Osteoblast (primary cell): Measurements from ENCODE around the gene DYRK2. TPM values are rescaled to one million over a fixed set of nuclear protein-coding genes. Genes with fewer than 3 reads are reported as not detected.

ENCODE experiments used
- DNase-seq: peaks from one replicate; pipeline ENCODE4 v3.0.0; 2011; ENCODE audit warnings: low spot score, mixed read lengths; ENCODE audit not compliant: insufficient read length; ENCODE audit errors: missing footprints
- H2AFZ ChIP-seq: 2 replicates; pipeline ENCODE4 v1.6.0; 2011; ENCODE audit warnings: mild to moderate bottlenecking, low read length
- H3K27ac ChIP-seq: 2 replicates; pipeline ENCODE4 v1.5.1; 2011; ENCODE audit warnings: mild to moderate bottlenecking, low read depth, low read length, moderate library complexity
- H3K27me3 ChIP-seq: 2 replicates; pipeline ENCODE4 v1.6.0; 2012; ENCODE audit warnings: mild to moderate bottlenecking, control low read depth, inconsistent platforms, low read length, moderate library complexity; ENCODE audit not compliant: insufficient read depth
- H3K36me3 ChIP-seq: 2 replicates; pipeline ENCODE4 v1.5.1; 2011; ENCODE audit warnings: mild to moderate bottlenecking, low read length, control low read depth, moderate library complexity; ENCODE audit not compliant: insufficient read depth
- H3K4me1 ChIP-seq: 2 replicates; pipeline ENCODE4 v1.5.1; 2011; ENCODE audit warnings: mild to moderate bottlenecking, low read length, control low read depth, moderate library complexity; ENCODE audit not compliant: insufficient read depth
- H3K4me2 ChIP-seq: 2 replicates; pipeline ENCODE4 v1.6.0; 2011; ENCODE audit warnings: mild to moderate bottlenecking, low read length; ENCODE audit not compliant: insufficient read depth
- H3K4me3 ChIP-seq: fragments of 200-600 bp; sonication (generic); 3 replicates; pipeline ENCODE4 v1.5.1; 2012; ENCODE audit warnings: mild to moderate bottlenecking, low read length, inconsistent platforms; ENCODE audit not compliant: insufficient read depth
- H3K79me2 ChIP-seq: 2 replicates; pipeline ENCODE4 v1.6.0; 2012; ENCODE audit warnings: mild to moderate bottlenecking, low read length, control low read depth, inconsistent platforms; ENCODE audit not compliant: insufficient read depth
- H3K9me3 ChIP-seq: 2 replicates; pipeline ENCODE4 v1.5.1; 2011; ENCODE audit warnings: low read depth, low read length, control low read depth
- H4K20me1 ChIP-seq: 2 replicates; pipeline ENCODE4 v1.6.0; 2012; ENCODE audit warnings: mild to moderate bottlenecking, low read length, control low read depth; ENCODE audit not compliant: insufficient read depth
- CTCF ChIP-seq: IDR thresholded peaks from 2 replicates; pipeline ENCODE4 v1.5.1; 2011; ENCODE audit warnings: mild to moderate bottlenecking, low read depth, low read length, moderate library complexity; ENCODE audit errors: extremely low read depth
- total RNA-seq: library from RNA; depleted of rRNA; stranded (reverse); fragments of >200 nt; gene quantifications from 2 replicates; pipeline ENCODE4 v1.2.3, GENCODE V29; 2012

Gene DYRK2
- total RNA-seq, 1 donor: 43.4 TPM

DNA sequence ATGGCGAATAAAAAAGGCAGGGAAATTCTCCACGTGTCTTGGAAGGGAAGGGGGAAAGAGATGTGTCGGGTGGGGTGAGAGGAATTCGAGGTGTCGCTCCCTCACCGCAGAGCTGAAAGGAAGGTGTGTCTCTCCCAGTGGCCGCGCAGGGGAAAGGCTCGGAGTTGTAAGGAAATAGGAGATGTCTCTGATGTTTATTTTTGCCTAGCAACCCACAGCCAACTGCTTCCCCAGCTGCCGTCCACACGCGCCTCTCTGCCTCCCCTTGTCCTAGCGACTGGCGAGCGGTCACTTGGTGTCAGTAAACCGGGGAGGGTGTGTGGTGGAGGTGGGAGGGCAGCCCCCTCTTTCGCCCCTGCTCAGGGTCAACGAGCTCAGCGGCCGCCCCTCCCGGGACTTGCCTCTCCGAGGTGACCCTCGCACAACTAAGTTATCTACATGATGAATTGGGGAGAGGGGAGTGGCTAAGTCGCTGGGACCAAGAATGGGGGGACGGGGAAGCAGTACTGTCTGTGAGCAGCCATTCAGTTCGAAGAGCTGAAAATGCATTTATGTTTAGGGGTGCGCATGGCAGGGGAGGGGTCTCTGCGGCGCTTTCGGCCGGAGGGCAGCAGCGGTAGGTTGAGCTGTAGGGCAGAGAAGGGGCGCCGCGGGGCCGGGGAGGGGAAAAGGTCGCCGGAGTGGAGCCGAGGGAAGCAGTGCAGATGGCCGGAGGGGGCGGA lies 585 bp upstream of the DYRK2 start:
- Histone ChIP-seq H3K4me1 (peaks cover 15% of the 10 kb centered on the region), H3K4me3 (peak overlapping the region; percentile 88)
- peak; percentile 98 for DNase-seq

GRCh38 chr12:67649261-67649569 lies 670 bp downstream of the DYRK2 start:
- Histone ChIP-seq H3K27ac (peak overlapping the region; percentile 72), H3K36me3 (peaks cover 1% of the 10 kb centered on the region), H3K4me1 (peaks cover 15% of the 10 kb centered on the region), H3K27me3 (no peaks in the 10 kb centered on the region), H2AFZ (peak overlapping the region; percentile 24), H3K4me2 (peak overlapping the region; percentile 94), H4K20me1 (peaks cover 21% of the 10 kb centered on the region), H3K79me2 (peaks cover 56% of the 10 kb centered on the region), H3K4me3 (peak overlapping the region; percentile 88), H3K9me3 (no peaks in the 10 kb centered on the region)
- no peak for TF ChIP-seq CTCF
- DNase-seq: peak; percentile 90

More for the DNA sequence above, 585 bp upstream of the DYRK2 start:
- H3K36me3 ChIP-seq: no peaks in the 10 kb centered on the region
- H3K79me2 ChIP-seq: peaks cover 44% of the 10 kb centered on the region
- H3K4me2 ChIP-seq: peak overlapping the region; percentile 97
- H2AFZ ChIP-seq: peak overlapping the region; percentile 93
- H3K9me3 ChIP-seq: no peaks in the 10 kb centered on the region
- peaks cover 10% of the 10 kb centered on the region for H4K20me1 ChIP-seq
- H3K27me3 ChIP-seq: no peaks in the 10 kb centered on the region
- H3K27ac ChIP-seq: peak overlapping the region; percentile 73
- TF ChIP-seq CTCF: peak; percentile 41

- Histone ChIP-seq H2AFZ (peak overlapping the region; percentile 71), H3K27me3 (no peaks in the 10 kb centered on the region), H3K79me2 (peaks cover 62% of the 10 kb centered on the region), H3K36me3 (peaks cover 6% of the 10 kb centered on the region), H3K4me1 (peaks cover 15% of the 10 kb centered on the region), H4K20me1 (peaks cover 27% of the 10 kb centered on the region), H3K4me2 (peak overlapping the region; percentile 94), H3K9me3 (no peaks in the 10 kb centered on the region), H3K4me3 (peak overlapping the region; percentile 88), H3K27ac (peak overlapping the region; percentile 72)
- no peak for TF ChIP-seq CTCF
- DNase-seq: peak; percentile 87
Observed at GRCh38 chr12:67649570-67650387, 1.2 kb downstream of the DYRK2 start.
